HCT116 (cell line): ENCODE measurements around the gene CCDC148. TPM values are rescaled to one million over a fixed set of nuclear protein-coding genes. Genes with fewer than 3 reads are reported as not detected.

Experiments
- ATAC-seq: fragments of 200-7000 bp; cut with Tn5 transposase; 2 replicates; pipeline ENCODE4 v1.9.1; 2020; ENCODE audit warnings: mild to moderate bottlenecking, moderate library complexity
- BruUV-seq: library from RNA; stranded (reverse); fragments of 400-500 nt; replicated peaks from 2 replicates; lab custom pipeline; 2021; lab: Mats Ljungman, UMichigan
- CTCF ChIA-PET: fragments of 300-600 bp; sonication (Branson Sonifier 250); formaldehyde crosslinking; loops from one replicate; lab custom pipeline; 2021; ENCODE audit warnings: antibody characterized with exemption; lab: Charles Lee
- POLR2A ChIA-PET: fragments of 300-600, 350-600 bp; sonication (Branson Sonifier 250); formaldehyde crosslinking; loops from one replicate; lab custom pipeline; 2021; ENCODE audit warnings: antibody characterized with exemption; lab: Charles Lee
- RAD21 ChIA-PET, 2 experiments: fragments of 300-600 bp; sonication (Branson Sonifier 250); formaldehyde crosslinking; loops; one replicate each; lab custom pipeline; 2023; ENCODE audit warnings: low total read pairs in 2 of 2; ENCODE audit not compliant: uncharacterized antibody in 2 of 2, unreplicated experiment in 2 of 2, low non-redundant PET in 1 of 2; lab: Charles Lee
- DNase-seq: peaks from one replicate; pipeline ENCODE4 v3.0.0-alpha.2; 2010; ENCODE audit warnings: low read depth, low spot score
- H2AFZ ChIP-seq: fragments of 200-600 bp; shearing (Covaris generic), sonication (generic); 2 replicates; pipeline ENCODE4 v1.6.1; 2017; ENCODE audit warnings: low read depth, mixed run types, mixed read lengths, antibody characterized with exemption, low read length; ENCODE audit not compliant: poor library complexity, severe bottlenecking
- H3K27ac ChIP-seq: 2 replicates; pipeline ENCODE4 v1.5.1; 2012; ENCODE audit warnings: low read depth, low read length
- H3K27me3 ChIP-seq: fragments of 200-600 bp; sonication (generic); 2 replicates; pipeline ENCODE4 v1.6.1; 2016; ENCODE audit warnings: mixed run types, low read length, mixed read lengths; ENCODE audit not compliant: insufficient read depth
- H3K36me3 ChIP-seq, 2 experiments: fragments of 200-500 bp in 1 of 2; fragments of 200-600 bp in 1 of 2; sonication (Bioruptor generic) in 1 of 2; sonication (generic) in 1 of 2; 2 replicates each; pipeline versions ENCODE4 v1.5.1 to v1.6.1; 2014 to 2016; ENCODE audit warnings: low read length in 2 of 2, inconsistent platforms in 1 of 2, mixed read lengths in 1 of 2, mixed run types in 1 of 2; ENCODE audit not compliant: insufficient read depth in 2 of 2, control insufficient read depth in 1 of 2
- H3K4me1 ChIP-seq, 2 experiments: fragments of 200-600 bp in 1 of 2; sonication (generic) in 1 of 2; 2 replicates each; pipeline versions ENCODE4 v1.5.1 to v1.6.1; 2012 to 2017; ENCODE audit warnings: low read length in 2 of 2, inconsistent platforms in 1 of 2, mild to moderate bottlenecking in 1 of 2, mixed read lengths in 1 of 2, mixed run types in 1 of 2, moderate library complexity in 1 of 2; ENCODE audit not compliant: insufficient read depth in 2 of 2, control insufficient read depth in 1 of 2
- H3K4me2 ChIP-seq: fragments of 200-600 bp; sonication (generic); 2 replicates; pipeline ENCODE4 v1.6.1; 2017; ENCODE audit warnings: mixed run types, low read length, mixed read lengths
- H3K4me3 ChIP-seq, 2 experiments: fragments of 200-600 bp in 1 of 2; sonication (generic) in 1 of 2; replicated peaks in 1 of 2; 2 replicates each; pipeline ENCODE4 v1.5.1; 2011 to 2016; ENCODE audit warnings: low read length in 2 of 2, control low read depth in 1 of 2, low read depth in 1 of 2, mild to moderate bottlenecking in 1 of 2, mixed read lengths in 1 of 2, mixed run types in 1 of 2
- H3K79me2 ChIP-seq: fragments of 200-600 bp; sonication (generic); 2 replicates; pipeline ENCODE4 v1.6.1; 2017; ENCODE audit warnings: mild to moderate bottlenecking, mixed run types, low read length, moderate library complexity, mixed read lengths; ENCODE audit not compliant: insufficient read depth
- H3K9ac ChIP-seq: fragments of 200-600 bp; sonication (generic); 2 replicates; pipeline ENCODE4 v1.6.1; 2016; ENCODE audit warnings: low read length, mixed read lengths
- H3K9me2 ChIP-seq: fragments of 200-600 bp; sonication (generic), shearing (Covaris generic); 2 replicates; pipeline ENCODE4 v1.6.1; 2017; ENCODE audit warnings: mixed run types, mild to moderate bottlenecking, moderate library complexity; ENCODE audit not compliant: insufficient read depth
- H3K9me3 ChIP-seq, 2 experiments: fragments of 200-500 bp in 1 of 2; fragments of 200-600 bp in 1 of 2; sonication (Bioruptor generic) in 1 of 2; sonication (generic) in 1 of 2; 2 replicates each; pipeline ENCODE4 v1.6.1; 2014 to 2017; ENCODE audit warnings: low read length in 2 of 2, mixed read lengths in 2 of 2, inconsistent platforms in 1 of 2, low read depth in 1 of 2, mild to moderate bottlenecking in 1 of 2, mixed run types in 1 of 2, moderate library complexity in 1 of 2; ENCODE audit not compliant: control insufficient read depth in 1 of 2, insufficient read depth in 1 of 2
- H4K20me1 ChIP-seq: fragments of 200-600 bp; sonication (generic), shearing (Covaris generic); 2 replicates; pipeline ENCODE4 v1.6.1; 2017; ENCODE audit warnings: mixed run types, mild to moderate bottlenecking, moderate library complexity; ENCODE audit not compliant: insufficient read depth
- CBX3 ChIP-seq: IDR thresholded peaks from 2 replicates; pipeline ENCODE4 v1.6.1; 2012; ENCODE audit warnings: low read depth
- CEBPB ChIP-seq: IDR thresholded peaks from 2 replicates; pipeline ENCODE4 v1.6.1; 2012; ENCODE audit warnings: low read depth
- EGR1 ChIP-seq: IDR thresholded peaks from 2 replicates; pipeline ENCODE4 v1.6.1; 2012; ENCODE audit warnings: low read depth
- ELF1 ChIP-seq: IDR thresholded peaks from 2 replicates; pipeline ENCODE4 v1.6.1; 2012; ENCODE audit warnings: low read depth, borderline replicate concordance
- EZH2 ChIP-seq: fragments of 200-600 bp; sonication (generic); IDR thresholded peaks from 2 replicates; pipeline ENCODE4 v1.6.1; 2017; ENCODE audit warnings: antibody characterized with exemption, mixed run types
- EZH2phosphoT487 ChIP-seq: fragments of 200-600 bp; IDR thresholded peaks from 2 replicates; pipeline ENCODE4 v1.6.1; 2018; ENCODE audit warnings: antibody characterized with exemption, borderline replicate concordance
- JUND ChIP-seq: IDR thresholded peaks from 2 replicates; pipeline ENCODE4 v1.6.1; 2012
- MAX ChIP-seq: IDR thresholded peaks from 2 replicates; pipeline ENCODE4 v1.6.1; 2012
- RAD21 ChIP-seq: IDR thresholded peaks from 2 replicates; pipeline ENCODE4 v1.6.1; 2012; ENCODE audit warnings: low read depth, mild to moderate bottlenecking
- REST ChIP-seq: IDR thresholded peaks from 2 replicates; pipeline ENCODE4 v1.6.1; 2012; ENCODE audit warnings: low read depth
- SP1 ChIP-seq: IDR thresholded peaks from 2 replicates; pipeline ENCODE4 v1.6.1; 2012; ENCODE audit warnings: low read depth
- ZBTB33 ChIP-seq: IDR thresholded peaks from 2 replicates; pipeline ENCODE4 v1.6.1; 2011; ENCODE audit warnings: mild to moderate bottlenecking, low read length, moderate library complexity; ENCODE audit not compliant: insufficient replicate concordance; ENCODE audit errors: extremely low read depth
- ZNF274 ChIP-seq: fragments of 200-500 bp; sonication (Bioruptor generic); IDR thresholded peaks from 2 replicates; pipeline ENCODE4 v1.6.1; 2014; ENCODE audit warnings: mild to moderate bottlenecking, low read depth, low read length, inconsistent platforms
- intact Hi-C: fragments of 100-400 bp; cut with micrococcal nuclease; formaldehyde crosslinking; loops from 2 replicates; pipeline ENCODE4 v1.10.0; 2022
- total RNA-seq: library from RNA; stranded (reverse); gene quantifications from one replicate; pipeline ENCODE4 v1.2.1, GENCODE V29; 2021; ENCODE audit not compliant: unreplicated experiment
- TF ChIP-seq, protein P1 (sequence below), 3 experiments: fragments of 200-600 bp in 1 of 3; sonication (generic) in 1 of 3; IDR thresholded peaks in 2 of 3; conservative IDR thresholded peaks in 1 of 3; 2 replicates each; pipeline ENCODE4 v1.5.1; 2012 to 2017; ENCODE audit warnings: low read depth in 2 of 3, low read length in 2 of 3, antibody characterized with exemption in 1 of 3, borderline replicate concordance in 1 of 3, control low read depth in 1 of 3, mild to moderate bottlenecking in 1 of 3, mixed read lengths in 1 of 3, mixed run types in 1 of 3, moderate library complexity in 1 of 3; ENCODE audit not compliant: insufficient read depth in 1 of 3

The CCDC148 gene
- total RNA-seq, 1 experiment from 2014 or later: 0.59 TPM

GRCh38 chr2:158319269-158319668 lies 137.3 kb downstream of the CCDC148 start:
- Histone ChIP-seq H3K27ac (no peak overlapping the region), H3K27me3 (no peaks in the 10 kb centered on the region), H3K4me3 (no peak overlapping the region), H3K9ac (no peak overlapping the region), H3K79me2 (no peaks in the 10 kb centered on the region), H3K4me2 (no peak overlapping the region), H3K36me3 (no peaks in the 10 kb centered on the region), H3K4me1 (peaks cover 4 to 6% of the 10 kb centered on the region in 2 experiments; a peak in 3 of 4 replicates), H3K9me2 (no peaks in the 10 kb centered on the region), H4K20me1 (no peaks in the 10 kb centered on the region), H3K9me3 (no peaks in the 10 kb centered on the region), H2AFZ (no peak overlapping the region)
- no peak for ATAC-seq
- intact Hi-C loops: no loop called here
- DNase-seq: no peak
- RAD21 ChIA-PET: no interaction called here
- TF ChIP-seq EZH2phosphoT487 (no peak), SP1 (no peak), EGR1 (no peak), ZNF274 (no peak), CBX3 (no peak), ZBTB33 (no peak), JUND (no peak), ELF1 (no peak), CEBPB (no peak), EZH2 (no peak), REST (no peak), MAX (no peak), RAD21 (no peak)
- TF ChIP-seq, protein P1, sequence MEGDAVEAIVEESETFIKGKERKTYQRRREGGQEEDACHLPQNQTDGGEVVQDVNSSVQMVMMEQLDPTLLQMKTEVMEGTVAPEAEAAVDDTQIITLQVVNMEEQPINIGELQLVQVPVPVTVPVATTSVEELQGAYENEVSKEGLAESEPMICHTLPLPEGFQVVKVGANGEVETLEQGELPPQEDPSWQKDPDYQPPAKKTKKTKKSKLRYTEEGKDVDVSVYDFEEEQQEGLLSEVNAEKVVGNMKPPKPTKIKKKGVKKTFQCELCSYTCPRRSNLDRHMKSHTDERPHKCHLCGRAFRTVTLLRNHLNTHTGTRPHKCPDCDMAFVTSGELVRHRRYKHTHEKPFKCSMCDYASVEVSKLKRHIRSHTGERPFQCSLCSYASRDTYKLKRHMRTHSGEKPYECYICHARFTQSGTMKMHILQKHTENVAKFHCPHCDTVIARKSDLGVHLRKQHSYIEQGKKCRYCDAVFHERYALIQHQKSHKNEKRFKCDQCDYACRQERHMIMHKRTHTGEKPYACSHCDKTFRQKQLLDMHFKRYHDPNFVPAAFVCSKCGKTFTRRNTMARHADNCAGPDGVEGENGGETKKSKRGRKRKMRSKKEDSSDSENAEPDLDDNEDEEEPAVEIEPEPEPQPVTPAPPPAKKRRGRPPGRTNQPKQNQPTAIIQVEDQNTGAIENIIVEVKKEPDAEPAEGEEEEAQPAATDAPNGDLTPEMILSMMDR (IDR thresholded peaks at IDR 0.05 in 2 of 3, conservative IDR thresholded peaks at IDR 0.05 in 1 of 3; ENCODE audit: borderline replicate concordance in 1 of 3, insufficient read depth in 1 of 3, low read depth in 2 of 3, low read length in 2 of 3): no peak
- POLR2A ChIA-PET: no interaction called here
- BruUV-seq: no TSS peak
- CTCF ChIA-PET: no interaction called here
